Stimulated activated CD8-positive, alpha-beta memory T cell treated with anti-CD3 and anti-CD28 coated beads, Interleukin-12 subunit alpha, Interleukin-12 subunit beta, amount 100 ng/mL, for 4 hours (primary cell): ENCODE results near the gene BRPF3.
"Not testable (repeated sequence)": the region's sequence is repeated elsewhere in the genome, so short reads cannot be mapped to it uniquely, and the experiment has no call there.

Experiments
- DNase-seq: peaks from one replicate; pipeline ENCODE4 v3.0.0-alpha.2; 2020; ENCODE audit warnings: low read depth

BRPF3 gene

DNA sequence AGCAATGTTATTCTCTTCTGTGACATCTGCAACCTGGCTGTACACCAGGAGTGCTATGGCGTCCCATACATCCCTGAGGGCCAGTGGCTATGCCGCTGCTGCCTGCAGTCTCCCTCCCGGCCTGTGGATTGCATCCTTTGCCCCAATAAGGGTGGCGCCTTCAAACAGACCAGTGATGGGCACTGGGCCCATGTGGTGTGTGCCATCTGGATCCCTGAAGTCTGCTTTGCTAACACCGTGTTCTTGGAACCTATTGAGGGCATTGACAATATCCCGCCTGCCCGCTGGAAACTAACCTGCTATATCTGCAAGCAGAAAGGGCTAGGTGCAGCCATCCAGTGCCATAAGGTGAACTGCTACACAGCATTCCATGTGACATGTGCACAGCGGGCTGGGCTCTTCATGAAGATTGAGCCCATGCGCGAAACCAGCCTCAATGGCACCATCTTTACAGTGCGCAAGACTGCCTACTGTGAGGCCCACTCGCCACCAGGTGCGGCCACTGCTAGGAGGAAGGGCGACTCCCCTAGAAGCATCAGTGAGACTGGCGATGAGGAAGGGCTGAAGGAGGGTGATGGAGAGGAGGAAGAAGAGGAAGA, 4.6 kb downstream of the BRPF3 start:
- DNase-seq = no peak

- DNase-seq = no peak
Measured at GRCh38 chr6:36201612-36202011, 5.1 kb downstream of the BRPF3 start.

DNA sequence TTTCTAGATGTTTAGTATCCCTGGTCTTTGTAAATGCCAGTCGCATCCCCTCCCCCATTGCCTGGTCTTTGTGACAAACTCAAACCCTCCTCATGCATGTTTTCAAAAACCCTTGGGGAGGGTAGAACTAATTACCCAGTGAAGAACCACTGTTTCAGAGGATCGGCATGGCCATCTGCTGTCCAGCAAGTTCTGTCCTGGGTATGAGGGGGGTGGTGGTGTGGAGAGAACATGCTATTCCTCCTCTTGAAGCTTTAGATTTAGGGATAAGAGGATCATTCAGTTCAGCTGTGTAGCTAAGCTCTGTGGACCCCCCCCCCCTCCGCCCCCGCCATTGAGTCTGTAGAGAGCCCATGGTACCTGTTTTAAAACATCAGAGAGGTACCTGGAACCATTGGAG, 5.6 kb downstream of the BRPF3 start:
- no peak for DNase-seq

GRCh38 chr6:36204068-36204753, 7.7 kb downstream of the BRPF3 start:
- peak; percentile 22 for DNase-seq

- DNase-seq = no peak
Measured at GRCh38 chr6:36207155-36207554, 10.6 kb downstream of the BRPF3 start.

- DNase-seq = no peak
Measured at GRCh38 chr6:36209606-36210005, 13.1 kb downstream of the BRPF3 start.

DNA sequence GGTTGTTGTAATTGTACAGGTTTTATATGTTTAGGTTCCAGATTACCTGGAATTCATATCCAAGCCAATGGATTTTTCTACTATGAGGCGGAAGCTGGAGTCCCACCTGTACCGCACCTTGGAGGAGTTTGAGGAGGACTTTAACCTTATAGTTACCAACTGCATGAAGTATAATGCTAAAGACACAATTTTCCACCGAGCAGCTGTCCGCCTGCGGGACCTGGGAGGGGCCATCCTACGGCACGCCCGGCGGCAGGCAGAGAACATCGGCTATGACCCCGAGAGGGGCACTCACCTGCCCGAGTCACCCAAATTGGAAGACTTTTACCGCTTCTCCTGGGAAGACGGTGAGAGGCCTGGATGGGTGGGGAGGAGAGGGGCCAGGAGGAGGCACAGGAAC, 13.6 kb downstream of the BRPF3 start:
- DNase-seq = no peak

- DNase-seq = no peak
Measured at GRCh38 chr6:36210886-36211595, 14.5 kb downstream of the BRPF3 start.

- DNase-seq = no peak
Measured at GRCh38 chr6:36216559-36216958, 20.0 kb downstream of the BRPF3 start.

DNA sequence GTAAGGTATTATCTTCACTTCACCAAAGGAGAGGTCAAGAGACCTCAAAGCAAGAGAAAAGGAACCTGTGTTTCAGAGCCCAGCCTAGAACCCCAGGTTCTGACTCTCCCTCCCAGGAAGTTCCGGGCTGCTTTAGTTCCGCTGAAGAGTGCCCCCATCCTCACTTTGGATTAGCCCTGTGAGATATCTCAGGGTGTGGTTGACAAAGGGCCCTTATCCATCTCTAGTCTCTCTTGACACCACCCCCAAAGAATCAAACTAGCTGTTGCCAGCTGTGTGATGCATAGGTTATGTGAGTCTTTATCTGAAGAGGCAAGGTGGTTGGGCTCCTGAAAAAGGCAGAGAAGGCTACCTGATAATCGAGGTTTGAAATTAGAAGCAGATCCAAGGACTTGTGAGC, 20.6 kb downstream of the BRPF3 start:
- no peak for DNase-seq

- no peak for DNase-seq
Measured at GRCh38 chr6:36217946-36218345, 21.4 kb downstream of the BRPF3 start.

DNA sequence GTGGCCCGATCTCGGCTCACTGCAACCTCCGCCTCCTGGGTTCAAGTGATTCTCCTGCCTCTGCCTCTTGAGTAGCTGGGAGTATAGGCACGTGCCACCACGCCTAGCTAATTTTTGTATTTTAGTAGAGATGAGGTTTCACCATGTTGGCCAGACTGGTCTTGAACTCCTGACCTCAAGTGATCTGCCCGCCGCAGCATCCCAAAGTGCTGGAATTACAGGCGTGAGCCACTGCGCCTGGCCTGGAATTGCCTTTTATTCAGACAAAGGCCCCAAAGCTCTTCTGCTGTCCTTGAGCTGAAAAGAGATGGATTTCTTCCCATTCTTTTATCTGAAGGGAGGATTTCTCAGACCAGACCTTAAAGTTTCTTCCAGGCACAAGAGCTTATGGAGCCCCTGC, 22.0 kb downstream of the BRPF3 start:
- not testable (repeated sequence) for DNase-seq

DNA sequence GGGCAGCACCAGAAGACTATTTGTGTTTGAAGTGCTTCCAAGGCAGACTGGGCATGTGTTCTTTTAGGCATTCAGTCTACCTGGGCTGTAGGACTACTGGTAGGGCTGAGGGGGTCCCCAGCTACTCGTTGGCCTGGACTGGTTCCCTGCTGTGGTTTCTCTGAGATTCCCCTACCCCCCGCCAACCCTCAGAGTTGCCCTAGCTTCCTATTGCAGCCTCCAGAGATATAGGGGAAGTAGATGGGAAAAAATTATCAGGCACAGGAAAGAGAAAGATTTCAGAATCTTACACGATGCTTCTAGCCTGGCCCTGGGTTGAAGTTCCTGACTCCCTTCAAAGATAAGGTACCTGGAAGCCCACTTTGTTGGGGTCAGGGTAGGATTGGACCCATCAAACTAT, 22.5 kb downstream of the BRPF3 start:
- no peak for DNase-seq

DNA sequence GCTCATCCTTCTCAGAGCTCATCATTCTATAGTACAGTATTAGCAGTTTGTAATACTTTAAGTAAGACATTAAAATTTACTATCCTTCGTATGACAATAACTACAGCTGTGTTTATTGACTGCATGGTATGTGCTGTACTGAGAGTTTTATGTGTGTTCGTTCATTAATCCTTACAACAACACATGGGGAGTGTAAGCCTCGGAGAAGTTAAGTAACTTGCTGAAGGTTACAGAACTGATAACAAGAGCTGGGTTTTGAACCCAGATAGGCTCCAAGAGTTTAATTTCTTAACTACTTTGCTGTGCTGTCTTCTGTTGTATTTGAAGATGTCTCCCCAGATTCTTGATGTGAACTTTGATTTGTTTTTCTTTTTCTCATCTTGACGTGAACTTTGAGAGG, 23.7 kb downstream of the BRPF3 start:
- DNase-seq = no peak

DNA sequence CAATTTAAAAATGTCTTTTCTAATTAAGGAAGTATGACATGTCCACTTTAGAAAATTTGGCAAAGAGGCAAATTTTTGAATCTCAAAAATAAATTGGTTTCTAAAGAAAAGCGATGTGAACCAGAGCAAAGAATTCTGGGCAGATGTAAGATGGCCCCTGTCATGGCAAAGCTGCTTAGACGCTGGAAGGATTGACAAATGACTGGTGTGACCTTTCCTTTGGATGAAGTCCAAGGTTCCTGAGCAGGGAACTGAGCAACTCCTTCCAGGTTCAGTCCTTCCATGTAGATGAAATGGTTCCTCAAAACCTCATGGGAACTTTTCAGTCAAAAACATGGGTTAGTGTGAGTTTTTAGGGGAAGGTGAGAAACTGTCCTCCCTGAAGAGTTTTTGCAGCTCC, 25.1 kb downstream of the BRPF3 start:
- no peak for DNase-seq

DNA sequence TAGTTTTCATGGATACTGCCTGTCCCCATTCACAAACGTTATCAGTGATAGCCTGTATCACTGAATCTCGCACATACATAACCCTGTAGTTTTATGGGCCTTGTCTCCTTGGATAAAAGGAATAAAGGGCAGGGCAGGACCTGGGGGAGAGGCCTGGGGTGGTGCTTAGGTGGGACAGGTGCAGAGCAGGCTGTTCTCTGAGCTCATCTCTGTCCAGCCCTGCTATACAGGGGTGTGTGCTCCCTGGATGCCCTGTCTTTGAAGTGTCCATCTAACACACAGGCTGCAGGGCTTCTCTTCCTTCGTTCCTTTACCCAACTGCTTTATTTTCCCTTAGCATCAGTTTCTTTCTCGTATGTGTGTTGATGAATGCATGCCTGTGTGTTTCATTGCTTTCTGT, 26.4 kb downstream of the BRPF3 start:
- no peak for DNase-seq

DNA sequence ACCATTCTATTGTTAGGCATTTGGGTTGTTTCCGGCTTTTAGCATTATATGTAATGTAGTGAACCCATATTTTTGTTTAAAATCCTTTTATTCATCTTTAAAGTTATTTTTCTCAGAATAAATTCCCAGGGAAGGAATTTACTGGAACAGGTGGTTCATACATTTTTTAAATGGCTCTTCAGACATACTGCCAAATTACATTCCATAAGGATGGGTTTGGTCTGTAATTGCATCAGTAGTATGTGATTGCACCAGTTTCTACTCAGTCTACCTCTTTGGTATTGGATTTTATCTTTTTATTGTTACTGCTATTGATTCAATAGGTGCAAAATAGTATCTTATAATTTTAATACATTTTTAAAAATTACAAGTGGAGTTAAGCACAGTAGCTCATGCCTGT, 27.2 kb downstream of the BRPF3 start:
- DNase-seq = no peak

- DNase-seq = no peak
Measured at GRCh38 chr6:36224918-36225461, 28.4 kb downstream of the BRPF3 start.

- DNase-seq = no peak
Measured at GRCh38 chr6:36226438-36227047, 30.0 kb downstream of the BRPF3 start.

GRCh38 chr6:36227379-36228228, 31.1 kb downstream of the BRPF3 start:
- no peak for DNase-seq

GRCh38 chr6:36229223-36229622, 32.7 kb downstream of the BRPF3 start:
- DNase-seq = no peak

DNA sequence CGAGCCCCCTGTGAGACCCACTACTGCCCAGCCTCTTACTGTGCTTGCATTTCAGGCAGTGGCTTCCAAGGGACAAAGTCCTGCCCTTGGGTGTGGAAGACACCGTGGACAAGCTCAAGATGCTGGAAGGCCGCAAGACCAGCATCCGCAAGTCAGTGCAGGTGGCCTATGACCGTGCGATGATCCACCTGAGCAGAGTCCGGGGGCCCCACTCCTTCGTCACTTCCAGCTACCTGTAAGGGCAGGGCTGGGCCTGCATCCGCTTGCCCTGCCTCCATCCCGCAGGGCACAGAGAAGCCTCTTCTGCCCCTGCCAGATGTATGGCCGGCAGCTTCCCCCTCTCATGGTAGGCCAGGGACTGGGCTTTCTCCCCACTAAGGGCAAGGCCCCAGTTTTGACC, 33.8 kb downstream of the BRPF3 start:
- no peak for DNase-seq
